ENCODE data around the gene MAGOHB. TPM values are rescaled to one million over a fixed set of nuclear protein-coding genes. Genes with fewer than 3 reads are reported as not detected.

Gene MAGOHB
- total and polyA plus RNA-seq, 10 of the 15 experiments (the other 5 are each of a cell fraction or from before 2014, with no cell fraction given), result 30.6 to 217 (median 55.2) TPM

DNA sequence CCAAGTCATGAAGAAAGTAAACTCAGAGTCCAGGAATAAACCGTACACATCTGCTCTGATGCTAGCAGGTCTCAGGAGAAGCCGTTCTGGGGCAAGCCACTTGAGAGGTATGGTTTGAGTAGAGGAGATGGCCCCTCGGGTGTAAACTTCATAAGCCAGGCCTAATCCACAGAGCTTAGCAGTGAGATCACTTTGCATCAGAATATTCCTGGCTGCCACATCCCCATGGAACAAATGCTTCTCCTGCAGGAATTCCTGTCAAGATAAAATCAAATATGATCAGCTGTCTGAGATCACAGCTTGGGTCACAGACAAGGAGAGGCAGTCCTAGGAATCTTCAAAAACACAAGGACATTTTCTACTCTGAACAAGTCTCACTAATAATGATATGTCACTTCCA is 11.2 kb upstream of the MAGOHB start:
- ChIA-PET POLR2A (no interaction called here), RAD21 (ENCODE audit: unreplicated experiment) (no interaction called here), CTCF (no interaction called here), SMC1A (ENCODE audit: uncharacterized antibody, unreplicated experiment) (no interaction called here)
- no peaks in the 10 kb centered on the region for H3K79me2 ChIP-seq (ENCODE audit: control insufficient read depth, insufficient read depth, low read length)
- H4K20me1 ChIP-seq (ENCODE audit: control insufficient read depth, insufficient read depth), result no peaks in the 10 kb centered on the region
- no peak overlapping the region for H3K27ac ChIP-seq (ENCODE audit: control insufficient read depth, insufficient read depth)
- H2AFZ ChIP-seq (ENCODE audit: control insufficient read depth, low read depth, low read length), result no peak overlapping the region
- no peak for FAIRE-seq
- H3K36me3 ChIP-seq (ENCODE audit: control insufficient read depth in 2 of 2, insufficient read depth in 2 of 2, low read length in 1 of 2), result no peaks in the 10 kb centered on the region
- TF ChIP-seq TAF1 (IDR thresholded peaks at IDR 0.05; ENCODE audit: borderline replicate concordance, low read depth, low read length) (no peak), RAD51 (IDR thresholded peaks at IDR 0.05) (no peak), MYB (IDR thresholded peaks at IDR 0.05; ENCODE audit: borderline replicate concordance, low read depth, low read length) (no peak), MTA2 (IDR thresholded peaks at IDR 0.05; ENCODE audit: low read depth) (no peak), PAX8 (IDR thresholded peaks at IDR 0.05) (no peak), ZBTB33 (IDR thresholded peaks at IDR 0.05) (no peak), HCFC1 (IDR thresholded peaks at IDR 0.05; ENCODE audit: low read length) (no peak), NFYB (IDR thresholded peaks at IDR 0.05; ENCODE audit: insufficient read depth, low read depth, low read length) (no peak), BACH1 (IDR thresholded peaks at IDR 0.05; ENCODE audit: borderline replicate concordance) (no peak), FOXK2 (IDR thresholded peaks at IDR 0.05) (no peak), ZNF207 (IDR thresholded peaks at IDR 0.05; ENCODE audit: borderline replicate concordance) (no peak), CHD1 (IDR thresholded peaks at IDR 0.05; ENCODE audit: low read depth, low read length) (no peak), ELK1 (IDR thresholded peaks at IDR 0.05; ENCODE audit: low read depth, low read length) (no peak), HDGF (IDR thresholded peaks at IDR 0.05) (no peak), RAD21 (IDR thresholded peaks at IDR 0.05; ENCODE audit: insufficient read depth, low read depth, low read length) (no peak), ZSCAN29 (IDR thresholded peaks at IDR 0.05) (no peak), POLR2A (IDR thresholded peaks at IDR 0.05; ENCODE audit: low read depth, low read length) (no peak), NBN (IDR thresholded peaks at IDR 0.05) (no peak)
- no TSS peak for BruUV-seq (replicated peaks)
- ATAC-seq, result no peak
- no peak for DNase-seq (ENCODE audit: low read depth, low spot score)
- no peak overlapping the region for H3K4me2 ChIP-seq (ENCODE audit: control insufficient read depth, insufficient read depth)
- no peaks in the 10 kb centered on the region for H3K9me3 ChIP-seq (replicated peaks; ENCODE audit: control insufficient read depth, insufficient read depth, low read length)
- WGBS (ENCODE audit: insufficient coverage, insufficient replicate concordance, low lambda C conversion rate, missing lambda C conversion rate), result 32% methylated on average over 3 of the region's 3 CpGs
- in situ Hi-C loops (cut with MboI) (loop anchor here (25.0 kb wide), 1 partner anchor 87 kb away; no protein-coding TSS in a partner anchor), intact Hi-C loops (cut with micrococcal nuclease; ENCODE audit: unreplicated experiment) (no loop called here)
- H3K4me3 ChIP-seq, result no peak overlapping the region
- H3K9ac ChIP-seq (ENCODE audit: control insufficient read depth, insufficient read depth, low read length), result no peak overlapping the region
- no peaks in the 10 kb centered on the region for H3K27me3 ChIP-seq (replicated peaks in 1 of 2; ENCODE audit: control insufficient read depth in 2 of 2, insufficient read depth in 2 of 2, low read length in 1 of 2)
- no peaks in the 10 kb centered on the region for H3K4me1 ChIP-seq (ENCODE audit: control insufficient read depth, insufficient read depth, low read length)

All from GM12878 (cell line).